Mesothelial cell of epicardium (in vitro differentiated cells): ENCODE measurements around the gene OTOF. TPM values are rescaled to one million over a fixed set of nuclear protein-coding genes. Genes with fewer than 3 reads are reported as not detected.

Experiments used
- DNase-seq, 2 experiments: peaks; one replicate each; pipeline ENCODE4 v3.0.0; 2021; ENCODE audit warnings: low spot score in 2 of 2; ENCODE audit not compliant: unreplicated experiment in 2 of 2
- H3K27ac Mint-ChIP-seq: 2 replicates; pipeline ENCODE4 v1.8.0; 2021; ENCODE audit warnings: mixed read lengths
- H3K27me3 Mint-ChIP-seq: 2 replicates; pipeline ENCODE4 v1.8.0; 2021; ENCODE audit warnings: low read depth, mixed read lengths
- H3K36me3 Mint-ChIP-seq: 2 replicates; pipeline ENCODE4 v1.8.0; 2021; ENCODE audit warnings: mixed read lengths
- H3K4me1 Mint-ChIP-seq: 2 replicates; pipeline ENCODE4 v1.8.0; 2021; ENCODE audit warnings: mixed read lengths
- H3K4me3 Mint-ChIP-seq: 2 replicates; pipeline ENCODE4 v1.8.0; 2021; ENCODE audit warnings: mild to moderate bottlenecking, moderate library complexity, mixed read lengths
- H3K9me3 Mint-ChIP-seq: 2 replicates; pipeline ENCODE4 v1.8.0; 2021; ENCODE audit warnings: mixed read lengths
- CTCF ChIP-seq: fragments of 200-600 bp; sonication (generic); IDR thresholded peaks from one replicate; pipeline ENCODE4 v1.5.0; 2021; ENCODE audit warnings: antibody characterized with exemption; ENCODE audit not compliant: unreplicated experiment
- total RNA-seq: library from RNA; stranded (reverse); gene quantifications from 3 replicates; pipeline ENCODE4 v1.2.1, GENCODE V29; 2021

OTOF gene
- 0.16 to 0.40 TPM (median 0.25 TPM) in 3 replicates for total RNA-seq

GRCh38 chr2:26477911-26478253 lies at the start of gene OTOF:
TSS of gene OTOF (minus strand) at chr2:26478124.
- Mint-ChIP-seq H3K27me3 (no peaks in the 10 kb centered on the region), H3K4me1 (peaks cover 5% of the 10 kb centered on the region), H3K27ac (peak within 1 kb of the TSS; percentile 68), H3K9me3 (no peaks in the 10 kb centered on the region), H3K36me3 (no peaks in the 10 kb centered on the region), H3K4me3 (no peak within 1 kb of the TSS)
- peak in 1 of 2 experiments; percentile 18 for DNase-seq
- TF ChIP-seq CTCF: no peak

GRCh38 chr2:26526589-26526988 lies 48.7 kb upstream of the OTOF start:
- TF ChIP-seq CTCF: no peak
- Mint-ChIP-seq H3K36me3 (no peaks in the 10 kb centered on the region), H3K4me3 (no peak overlapping the region), H3K27me3 (peaks cover 4% of the 10 kb centered on the region), H3K27ac (no peak overlapping the region), H3K4me1 (peaks cover 7% of the 10 kb centered on the region), H3K9me3 (no peaks in the 10 kb centered on the region)
- no peak for DNase-seq

GRCh38 chr2:26526105-26526504 lies 48.2 kb upstream of the OTOF start:
- H3K4me1 Mint-ChIP-seq: peaks cover 7% of the 10 kb centered on the region
- no peaks in the 10 kb centered on the region for H3K36me3 Mint-ChIP-seq
- H3K9me3 Mint-ChIP-seq: no peaks in the 10 kb centered on the region
- H3K4me3 Mint-ChIP-seq: no peak overlapping the region
- DNase-seq: no peak
- H3K27ac Mint-ChIP-seq: no peak overlapping the region
- peaks cover 9% of the 10 kb centered on the region for H3K27me3 Mint-ChIP-seq
- no peak for TF ChIP-seq CTCF

- no peak for TF ChIP-seq CTCF
- Mint-ChIP-seq H3K36me3 (no peaks in the 10 kb centered on the region), H3K27me3 (peaks cover 26% of the 10 kb centered on the region), H3K4me3 (no peak overlapping the region), H3K4me1 (peaks cover 4% of the 10 kb centered on the region), H3K27ac (no peak overlapping the region), H3K9me3 (no peaks in the 10 kb centered on the region)
- no peak for DNase-seq
Measured at GRCh38 chr2:26523750-26524149, 45.8 kb upstream of the OTOF start.

GRCh38 chr2:26522751-26523171 lies 44.8 kb upstream of the OTOF start:
- no peak for TF ChIP-seq CTCF
- Mint-ChIP-seq H3K27ac (no peak overlapping the region), H3K4me3 (no peak overlapping the region), H3K9me3 (no peaks in the 10 kb centered on the region), H3K36me3 (no peaks in the 10 kb centered on the region), H3K4me1 (peaks cover 4% of the 10 kb centered on the region), H3K27me3 (peaks cover 26% of the 10 kb centered on the region)
- DNase-seq: no peak

- DNase-seq: no peak
- Mint-ChIP-seq H3K4me1 (peaks cover 4% of the 10 kb centered on the region), H3K27ac (no peak overlapping the region), H3K4me3 (no peak overlapping the region), H3K9me3 (no peaks in the 10 kb centered on the region), H3K36me3 (no peaks in the 10 kb centered on the region), H3K27me3 (peaks cover 26% of the 10 kb centered on the region)
- TF ChIP-seq CTCF: no peak
Measured at GRCh38 chr2:26522325-26522724, 44.4 kb upstream of the OTOF start.
